Fibroblast of peridontal ligament (primary cell): ENCODE results near the gene CACTIN.
"Not testable (repeated sequence)": the region's sequence is repeated elsewhere in the genome, so short reads cannot be mapped to it uniquely, and the experiment has no call there.

Experiments used
- DNase-seq: peaks from one replicate; pipeline ENCODE4 v3.0.0-alpha.2; 2010; ENCODE audit errors: extremely low read depth

Gene CACTIN

GRCh38 chr19:3663838-3664237 is 37.2 kb upstream of the CACTIN start:
- no peak for DNase-seq

GRCh38 chr19:3661284-3662238 is 35.0 kb upstream of the CACTIN start:
- no peak for DNase-seq

GRCh38 chr19:3660493-3661219 is 34.1 kb upstream of the CACTIN start:
- no peak for DNase-seq

- DNase-seq, result no peak
Measured at GRCh38 chr19:3659746-3660112, 33.1 kb upstream of the CACTIN start.

GRCh38 chr19:3658870-3659745 is 32.5 kb upstream of the CACTIN start:
- no peak for DNase-seq

GRCh38 chr19:3658004-3658869 is 31.6 kb upstream of the CACTIN start:
- DNase-seq, result no peak

GRCh38 chr19:3657395-3657769 is 30.8 kb upstream of the CACTIN start:
- no peak for DNase-seq

- no peak for DNase-seq
Measured at GRCh38 chr19:3656747-3657394, 30.3 kb upstream of the CACTIN start.

GRCh38 chr19:3656073-3656746 is 29.6 kb upstream of the CACTIN start:
- no peak for DNase-seq

- peak; percentile 73 for DNase-seq
Measured at GRCh38 chr19:3655402-3656072, 28.9 kb upstream of the CACTIN start.

- no peak for DNase-seq
Measured at GRCh38 chr19:3653865-3654513, 27.4 kb upstream of the CACTIN start.

GRCh38 chr19:3653081-3653795 is 26.6 kb upstream of the CACTIN start:
- no peak for DNase-seq

- no peak for DNase-seq
Measured at GRCh38 chr19:3652422-3652821, 25.8 kb upstream of the CACTIN start.

- DNase-seq, result no peak
Measured at GRCh38 chr19:3651684-3652083, 25.1 kb upstream of the CACTIN start.

- DNase-seq, result no peak
Measured at GRCh38 chr19:3649888-3650287, 23.3 kb upstream of the CACTIN start.

- no peak for DNase-seq
Measured at GRCh38 chr19:3648037-3648905, 21.7 kb upstream of the CACTIN start.

- not testable (repeated sequence) for DNase-seq
Measured at GRCh38 chr19:3647102-3647501, 20.5 kb upstream of the CACTIN start.
